Esophagus muscularis mucosa (tissue), 4 donors: ENCODE data around the gene KLHL14.

Experiments
- EP300 ChIP-seq: sonication (generic); formaldehyde crosslinking; IDR thresholded peaks from one replicate; pipeline ENCODE4 v1.6.1; 2017; ENCODE audit warnings: antibody characterized with exemption
- POLR2A ChIP-seq: fragments of 450-650 bp; IDR thresholded peaks from one replicate; pipeline ENCODE4 v1.6.1; 2017; ENCODE audit warnings: antibody characterized with exemption, moderate library complexity, mild to moderate bottlenecking, low read depth
- POLR2AphosphoS5 ChIP-seq, 2 donors: sonication (generic); formaldehyde crosslinking; IDR thresholded peaks; one replicate each; pipeline ENCODE4 v1.6.1; 2017; ENCODE audit warnings: antibody characterized with exemption in 2 of 2
- TF ChIP-seq, protein P1 (sequence below), 3 experiments: fragments of 200-600 bp in 2 of 3; fragments of 450-650 bp in 1 of 3; sonication (generic) in 2 of 3; IDR thresholded peaks; one replicate each; pipeline ENCODE4 v1.5.1; 2017 to 2019; ENCODE audit warnings: antibody characterized with exemption in 3 of 3, mild to moderate bottlenecking in 2 of 3, moderate library complexity in 1 of 3

- TF ChIP-seq, protein P1, sequence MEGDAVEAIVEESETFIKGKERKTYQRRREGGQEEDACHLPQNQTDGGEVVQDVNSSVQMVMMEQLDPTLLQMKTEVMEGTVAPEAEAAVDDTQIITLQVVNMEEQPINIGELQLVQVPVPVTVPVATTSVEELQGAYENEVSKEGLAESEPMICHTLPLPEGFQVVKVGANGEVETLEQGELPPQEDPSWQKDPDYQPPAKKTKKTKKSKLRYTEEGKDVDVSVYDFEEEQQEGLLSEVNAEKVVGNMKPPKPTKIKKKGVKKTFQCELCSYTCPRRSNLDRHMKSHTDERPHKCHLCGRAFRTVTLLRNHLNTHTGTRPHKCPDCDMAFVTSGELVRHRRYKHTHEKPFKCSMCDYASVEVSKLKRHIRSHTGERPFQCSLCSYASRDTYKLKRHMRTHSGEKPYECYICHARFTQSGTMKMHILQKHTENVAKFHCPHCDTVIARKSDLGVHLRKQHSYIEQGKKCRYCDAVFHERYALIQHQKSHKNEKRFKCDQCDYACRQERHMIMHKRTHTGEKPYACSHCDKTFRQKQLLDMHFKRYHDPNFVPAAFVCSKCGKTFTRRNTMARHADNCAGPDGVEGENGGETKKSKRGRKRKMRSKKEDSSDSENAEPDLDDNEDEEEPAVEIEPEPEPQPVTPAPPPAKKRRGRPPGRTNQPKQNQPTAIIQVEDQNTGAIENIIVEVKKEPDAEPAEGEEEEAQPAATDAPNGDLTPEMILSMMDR (IDR thresholded peaks at IDR 0.05) = no peak
- no peak for TF ChIP-seq POLR2A
- TF ChIP-seq EP300 = no peak
- TF ChIP-seq POLR2AphosphoS5 (IDR thresholded peaks at IDR 0.05) = no peak
Observed at GRCh38 chr18:32684940-32685339, 87.9 kb downstream of the KLHL14 start.
